KMS-11 (cell line): ENCODE results near the gene ARHGEF35.

ENCODE experiments used
- H2AFZ ChIP-seq: fragments of 200-600 bp; sonication (generic); 2 replicates; pipeline ENCODE4 v1.6.1; 2016; ENCODE audit warnings: antibody characterized with exemption, mixed run types, low read depth
- H3K27ac ChIP-seq: fragments of 200-600 bp; sonication (generic); 2 replicates; pipeline ENCODE4 v1.6.1; 2016; ENCODE audit warnings: mild to moderate bottlenecking, mixed run types
- H3K27me3 ChIP-seq: fragments of 200-600 bp; sonication (generic); 2 replicates; pipeline ENCODE4 v1.6.1; 2017; ENCODE audit warnings: mild to moderate bottlenecking, low read depth, mixed run types, moderate library complexity; ENCODE audit not compliant: insufficient read depth
- H3K36me3 ChIP-seq: fragments of 200-600 bp; sonication (generic); 2 replicates; pipeline ENCODE4 v1.6.1; 2017; ENCODE audit warnings: mild to moderate bottlenecking, mixed run types; ENCODE audit not compliant: insufficient read depth
- H3K4me1 ChIP-seq: fragments of 200-600 bp; sonication (generic); 2 replicates; pipeline ENCODE4 v1.6.1; 2016; ENCODE audit warnings: mild to moderate bottlenecking, low read depth, mixed run types; ENCODE audit not compliant: poor library complexity, severe bottlenecking
- H3K4me2 ChIP-seq: fragments of 200-600 bp; sonication (generic); 2 replicates; pipeline ENCODE4 v1.7.0; 2016; ENCODE audit warnings: mild to moderate bottlenecking, mixed run types
- H3K4me3 ChIP-seq: fragments of 200-600 bp; sonication (generic); IDR thresholded peaks from 2 replicates; pipeline ENCODE4 v1.6.1; 2017; ENCODE audit warnings: low read depth, low read length, mixed read lengths; ENCODE audit not compliant: insufficient read depth
- H3K79me2 ChIP-seq: fragments of 200-600 bp; sonication (generic); 2 replicates; pipeline ENCODE4 v1.6.1; 2016; ENCODE audit warnings: low read depth, mixed run types; ENCODE audit not compliant: insufficient read depth
- H3K9ac ChIP-seq: fragments of 200-600 bp; sonication (generic); 2 replicates; pipeline ENCODE4 v1.6.1; 2016; ENCODE audit warnings: mild to moderate bottlenecking, mixed run types
- H4K20me1 ChIP-seq: fragments of 200-600 bp; sonication (generic); 2 replicates; pipeline ENCODE4 v1.6.1; 2016; ENCODE audit warnings: mild to moderate bottlenecking, mixed run types; ENCODE audit not compliant: insufficient read depth
- CTCF ChIP-seq: fragments of 200-600 bp; sonication (generic); conservative IDR thresholded peaks from 2 replicates; pipeline ENCODE4 v1.6.1; 2017; ENCODE audit warnings: low read depth, mild to moderate bottlenecking, antibody characterized with exemption, low read length, moderate library complexity, mixed read lengths

ARHGEF35 gene

GRCh38 chr7:144158861-144159260 is 36.8 kb downstream of the ARHGEF35 start:
- Histone ChIP-seq H4K20me1 (no peaks in the 10 kb centered on the region), H3K79me2 (no peaks in the 10 kb centered on the region), H3K9ac (no peak overlapping the region), H3K27ac (no peak overlapping the region), H3K4me2 (no peak overlapping the region), H3K4me3 (no peak overlapping the region), H3K27me3 (no peaks in the 10 kb centered on the region), H2AFZ (no peak overlapping the region), H3K36me3 (no peaks in the 10 kb centered on the region), H3K4me1 (no peaks in the 10 kb centered on the region)
- TF ChIP-seq CTCF, result no peak

- H3K9ac ChIP-seq, result no peak overlapping the region
- no peaks in the 10 kb centered on the region for H3K36me3 ChIP-seq
- H3K27ac ChIP-seq, result no peak overlapping the region
- no peak overlapping the region for H3K4me2 ChIP-seq
- no peaks in the 10 kb centered on the region for H3K27me3 ChIP-seq
- no peaks in the 10 kb centered on the region for H3K79me2 ChIP-seq
- no peak overlapping the region for H2AFZ ChIP-seq
- no peak overlapping the region for H3K4me3 ChIP-seq
- no peaks in the 10 kb centered on the region for H4K20me1 ChIP-seq
- no peaks in the 10 kb centered on the region for H3K4me1 ChIP-seq
- no peak for TF ChIP-seq CTCF
Measured at GRCh38 chr7:144148224-144148827, 47.3 kb downstream of the ARHGEF35 start.

GRCh38 chr7:144144426-144144825 is 51.2 kb downstream of the ARHGEF35 start:
- no peaks in the 10 kb centered on the region for H3K4me1 ChIP-seq
- no peak for TF ChIP-seq CTCF
- no peak overlapping the region for H3K27ac ChIP-seq
- H3K4me2 ChIP-seq, result no peak overlapping the region
- H4K20me1 ChIP-seq, result no peaks in the 10 kb centered on the region
- H3K9ac ChIP-seq, result no peak overlapping the region
- H2AFZ ChIP-seq, result no peak overlapping the region
- H3K27me3 ChIP-seq, result no peaks in the 10 kb centered on the region
- H3K36me3 ChIP-seq, result no peaks in the 10 kb centered on the region
- no peaks in the 10 kb centered on the region for H3K79me2 ChIP-seq
- H3K4me3 ChIP-seq, result no peak overlapping the region

GRCh38 chr7:144142187-144142586 is 53.4 kb downstream of the ARHGEF35 start:
- TF ChIP-seq CTCF, result no peak
- no peaks in the 10 kb centered on the region for H3K27me3 ChIP-seq
- no peak overlapping the region for H2AFZ ChIP-seq
- no peak overlapping the region for H3K4me3 ChIP-seq
- H3K4me2 ChIP-seq, result no peak overlapping the region
- no peak overlapping the region for H3K9ac ChIP-seq
- H3K4me1 ChIP-seq, result no peaks in the 10 kb centered on the region
- no peaks in the 10 kb centered on the region for H3K79me2 ChIP-seq
- H3K36me3 ChIP-seq, result no peaks in the 10 kb centered on the region
- H3K27ac ChIP-seq, result no peak overlapping the region
- H4K20me1 ChIP-seq, result no peaks in the 10 kb centered on the region
